K562 (cell line): ENCODE results near the gene FAM89B. TPM values are rescaled to one million over a fixed set of nuclear protein-coding genes. Genes with fewer than 3 reads are reported as not detected.

Experiments used
- AFF4 ChIP-seq: sonication (generic); formaldehyde crosslinking; IDR thresholded peaks from 2 replicates; pipeline ENCODE4 v1.8.0; 2023; ENCODE audit warnings: mild to moderate bottlenecking, missing genetic modification reagents
- CHCHD3 ChIP-seq: fragments of 250-450 bp; sonication (Bioruptor Pico); IDR thresholded peaks from 2 replicates; pipeline ENCODE4 v2.1.2; 2022; ENCODE audit warnings: mild to moderate bottlenecking
- DPF2 ChIP-seq: fragments of 450-650 bp; IDR thresholded peaks from 2 replicates; pipeline ENCODE4 v1.6.1; 2016
- KDM5B ChIP-seq: fragments of 200-600 bp; sonication (generic); IDR thresholded peaks from 2 replicates; pipeline ENCODE4 v1.6.1; 2012; ENCODE audit warnings: low read depth, mild to moderate bottlenecking, moderate library complexity, low read length, control low read depth, inconsistent platforms; ENCODE audit not compliant: insufficient replicate concordance
- MYC ChIP-seq, 2 experiments: fragments of 250-450 bp in 1 of 2; sonication (Bioruptor Pico) in 1 of 2; IDR thresholded peaks; 2 replicates each; pipeline versions ENCODE4 v1.5.1 to v1.6.1; 2012 to 2021; ENCODE audit warnings: low read depth in 2 of 2, borderline replicate concordance in 1 of 2, improper control_type of control experiment in 1 of 2, low read length in 1 of 2, mild to moderate bottlenecking in 1 of 2, moderate library complexity in 1 of 2
- NONO ChIP-seq, 2 experiments: fragments of 200-400 bp in 1 of 2; fragments of 450-650 bp in 1 of 2; formaldehyde crosslinking in 1 of 2; IDR thresholded peaks; 2 replicates each; pipeline ENCODE4 v1.6.1; 2017; ENCODE audit warnings: low read depth in 2 of 2, mild to moderate bottlenecking in 2 of 2, moderate library complexity in 2 of 2, low read length in 1 of 2
- PHF20 ChIP-seq: fragments of 450-650 bp; IDR thresholded peaks from 2 replicates; pipeline ENCODE4 v1.6.1; 2018; ENCODE audit not compliant: partially characterized antibody
- REST ChIP-seq, 2 experiments: fragments of 450-650 bp; formaldehyde crosslinking in 1 of 2; IDR thresholded peaks; 2 replicates each; pipeline versions ENCODE4 v1.4.0 to v1.6.1; 2014 to 2020; ENCODE audit warnings: mild to moderate bottlenecking in 2 of 2, borderline replicate concordance in 1 of 2, low read depth in 1 of 2
- ZBTB1 ChIP-seq: sonication (generic); formaldehyde crosslinking; IDR thresholded peaks from 2 replicates; pipeline ENCODE4 v1.8.1; 2023; ENCODE audit warnings: missing genetic modification reagents, low read depth, mild to moderate bottlenecking, borderline replicate concordance
- ZBTB2 ChIP-seq: fragments of 450-650 bp; IDR thresholded peaks from 2 replicates; pipeline ENCODE4 v1.6.1; 2016; ENCODE audit warnings: antibody characterized with exemption
- ZBTB7A ChIP-seq: IDR thresholded peaks from 2 replicates; pipeline ENCODE4 v1.6.1; 2011; ENCODE audit warnings: low read depth, mild to moderate bottlenecking, low read length, moderate library complexity, borderline replicate concordance; ENCODE audit not compliant: control insufficient read depth
- ZNF830 ChIP-seq: fragments of 250-450 bp; sonication (Bioruptor Pico); IDR thresholded peaks from 2 replicates; pipeline ENCODE4 v1.5.0; 2021; ENCODE audit warnings: mild to moderate bottlenecking
- polyA plus RNA-seq, 8 experiments: library from polyadenylated mRNA; depleted of rRNA in 4 of 8; stranded (reverse) in 5 of 8; unstranded in 3 of 8; fragments of >200 nt; fragmentation: Nextera tagmentation in 2 of 8; fragmentation: Illumina TruSeq in 1 of 8; extraction: Ambion mirVana in 2 of 8; extraction: Trizol in 1 of 8; gene quantifications; 2 replicates each; pipeline versions ENCODE4 v1.2.1 to v1.2.3, GENCODE V29; 2011 to 2014; ENCODE audit warnings: inconsistent platforms in 1 of 8, missing spikeins in 1 of 8
- total RNA-seq, 7 experiments: library from RNA; depleted of rRNA in 6 of 7; stranded (reverse); fragments of >200 nt in 6 of 7; fragmentation: Illumina TruSeq in 2 of 7; extraction: Trizol in 2 of 7; gene quantifications; 2 replicates each; pipeline versions ENCODE4 v1.2.1 to v1.2.3, GENCODE V29; 2011 to 2021; ENCODE audit warnings: low replicate concordance in 1 of 7

Gene FAM89B
- total and polyA plus RNA-seq, 9 of the 15 experiments (the other 6 are each of a cell fraction or from before 2014, with no cell fraction given): 0.32 to 27.6 (median 11.9) TPM

- TF ChIP-seq AFF4 (CRISPR knock-in tag) (peak; percentile 90), KDM5B (peak; percentile 6), ZBTB7A (peak; percentile 69; the same call in 1 of the 2 replicates), NONO (IDR thresholded peaks at IDR 0.05; ENCODE audit: low read depth in 2 of 2, low read length in 1 of 2) (peak in 1 of 2 experiments; percentile 36; a peak in 1 of 4 replicates), CHCHD3 (CRISPR knock-in tag) (no peak), ZBTB1 (CRISPR knock-in tag) (peak; percentile 37; the same call in 1 of the 2 replicates), MYC (IDR thresholded peaks at IDR 0.05; ENCODE audit: low read depth, low read length) (no peak), MYC (CRISPR knock-in tag; IDR thresholded peaks at IDR 0.05; ENCODE audit: borderline replicate concordance, low read depth) (peak; percentile 63; the same call in 1 of the 2 replicates), ZNF830 (CRISPR knock-in tag) (0 out of 2 replicates have a peak, but pooled peaks have one; percentile 60), PHF20 (peak; percentile 51), ZBTB2 (peak; percentile 18; the same call in 1 of the 2 replicates), REST (IDR thresholded peaks at IDR 0.05; ENCODE audit: borderline replicate concordance) (no peak), REST (CRISPR knock-in tag; IDR thresholded peaks at IDR 0.05; ENCODE audit: low read depth) (0 out of 2 replicates have a peak, but pooled peaks have one; percentile 26), DPF2 (0 out of 2 replicates have a peak, but pooled peaks have one; percentile 10)
Observed at GRCh38 chr11:65575568-65576231, 3.4 kb downstream of the FAM89B start, which contains the start of gene EHBP1L1 (continued).
